Measurements from ENCODE around the gene NUDCD2. TPM values are rescaled to one million over a fixed set of nuclear protein-coding genes. Genes with fewer than 3 reads are reported as not detected.
A peak's percentile ranks its signal among the peaks of the same experiment; 100 is the strongest.

The NUDCD2 gene
- polyA plus RNA-seq, 3 donors, result 3.4 to 23.6 (median 22.0) TPM

DNA sequence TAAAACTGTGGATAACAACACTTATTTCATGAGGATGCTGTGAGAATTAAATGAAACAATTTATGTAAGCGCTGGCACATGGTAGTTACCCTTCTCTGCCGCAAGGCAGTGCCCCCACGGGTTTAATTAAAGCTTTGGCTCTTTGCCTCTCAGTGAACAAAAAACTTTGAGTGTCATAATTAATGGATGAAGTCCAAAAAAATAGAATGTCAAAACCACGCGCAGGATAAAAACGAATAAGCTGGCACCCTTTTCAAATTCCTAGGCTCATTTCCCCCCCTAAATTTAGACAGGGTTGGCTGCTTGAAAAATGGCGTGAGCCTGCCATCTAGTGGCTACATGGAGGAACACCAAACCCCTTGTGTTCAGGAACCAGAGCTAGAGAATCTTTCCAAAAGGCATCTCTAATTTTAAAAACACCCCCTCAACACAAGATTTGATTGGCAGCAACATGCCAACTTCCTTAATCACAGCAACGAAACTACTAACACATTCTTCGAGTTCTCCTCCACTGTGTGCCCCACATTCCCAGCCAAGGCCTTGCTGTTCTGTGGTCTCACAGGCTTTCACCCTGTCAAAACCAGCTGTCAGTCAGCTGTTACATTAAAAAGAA lies 51.5 kb downstream of the NUDCD2 start:
- Histone ChIP-seq H3K4me3 (replicated peaks in 1 of 3; ENCODE audit: low read depth in 2 of 3, low read length in 3 of 3) (peak overlapping the region in 1 of 3 experiments; percentile 35), H3K27me3 (ENCODE audit: control insufficient read depth in 2 of 2, insufficient read depth in 2 of 2, low read length in 2 of 2) (no peaks in the 10 kb centered on the region), H3K4me1 (ENCODE audit: control insufficient read depth in 1 of 2, insufficient read depth in 2 of 2, low read length in 2 of 2) (peaks cover 25 to 30% of the 10 kb centered on the region in 2 donors), H3K9ac (ENCODE audit: insufficient read depth, low read length, poor library complexity, severe bottlenecking) (no peak overlapping the region), H3K79me2 (ENCODE audit: insufficient read depth, low read length) (no peaks in the 10 kb centered on the region), H2AFZ (ENCODE audit: insufficient read depth, low read depth, low read length, poor library complexity, severe bottlenecking) (no peak overlapping the region), H3K27ac (ENCODE audit: low read depth in 1 of 2, low read length in 2 of 2) (no peak overlapping the region), H3K4me2 (replicated peaks; ENCODE audit: extremely low read depth, low read length, poor library complexity, severe bottlenecking) (peak overlapping the region; percentile 38), H3K36me3 (replicated peaks in 1 of 2; ENCODE audit: control insufficient read depth in 1 of 2, insufficient read depth in 2 of 2, low read length in 2 of 2) (no peaks in the 10 kb centered on the region), H4K20me1 (ENCODE audit: insufficient read depth, low read length) (no peaks in the 10 kb centered on the region), H3K9me3 (replicated peaks in 1 of 2; ENCODE audit: control insufficient read depth in 1 of 2, insufficient read depth in 1 of 2, low read length in 2 of 2) (no peaks in the 10 kb centered on the region)
- peak; percentile 48 to 62 (median 48) for DNase-seq
- WGBS (ENCODE audit: insufficient coverage), result 10% methylated on average over 5 of the region's 9 CpGs
- Mint-ChIP-seq H3K4me3 (peak overlapping the region; percentile 8 to 58), H3K27ac (peak overlapping the region in 2 of 7 donors; percentile 45 to 63), H3K9me3 (peaks cover 0 to under 1% (median 0%) of the 10 kb centered on the region in 7 donors), H3K36me3 (no peaks in the 10 kb centered on the region), H3K27me3 (ENCODE audit: low read depth in 3 of 3) (peaks cover 0 to 3% (median 2%) of the 10 kb centered on the region in 3 donors), H3K4me1 (peaks cover 25% of the 10 kb centered on the region)
- intact Hi-C loops (cut with micrococcal nuclease), result no loop called here
- TF ChIP-seq, protein P1, sequence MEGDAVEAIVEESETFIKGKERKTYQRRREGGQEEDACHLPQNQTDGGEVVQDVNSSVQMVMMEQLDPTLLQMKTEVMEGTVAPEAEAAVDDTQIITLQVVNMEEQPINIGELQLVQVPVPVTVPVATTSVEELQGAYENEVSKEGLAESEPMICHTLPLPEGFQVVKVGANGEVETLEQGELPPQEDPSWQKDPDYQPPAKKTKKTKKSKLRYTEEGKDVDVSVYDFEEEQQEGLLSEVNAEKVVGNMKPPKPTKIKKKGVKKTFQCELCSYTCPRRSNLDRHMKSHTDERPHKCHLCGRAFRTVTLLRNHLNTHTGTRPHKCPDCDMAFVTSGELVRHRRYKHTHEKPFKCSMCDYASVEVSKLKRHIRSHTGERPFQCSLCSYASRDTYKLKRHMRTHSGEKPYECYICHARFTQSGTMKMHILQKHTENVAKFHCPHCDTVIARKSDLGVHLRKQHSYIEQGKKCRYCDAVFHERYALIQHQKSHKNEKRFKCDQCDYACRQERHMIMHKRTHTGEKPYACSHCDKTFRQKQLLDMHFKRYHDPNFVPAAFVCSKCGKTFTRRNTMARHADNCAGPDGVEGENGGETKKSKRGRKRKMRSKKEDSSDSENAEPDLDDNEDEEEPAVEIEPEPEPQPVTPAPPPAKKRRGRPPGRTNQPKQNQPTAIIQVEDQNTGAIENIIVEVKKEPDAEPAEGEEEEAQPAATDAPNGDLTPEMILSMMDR (IDR thresholded peaks at IDR 0.05), result peak; percentile 90

DNA sequence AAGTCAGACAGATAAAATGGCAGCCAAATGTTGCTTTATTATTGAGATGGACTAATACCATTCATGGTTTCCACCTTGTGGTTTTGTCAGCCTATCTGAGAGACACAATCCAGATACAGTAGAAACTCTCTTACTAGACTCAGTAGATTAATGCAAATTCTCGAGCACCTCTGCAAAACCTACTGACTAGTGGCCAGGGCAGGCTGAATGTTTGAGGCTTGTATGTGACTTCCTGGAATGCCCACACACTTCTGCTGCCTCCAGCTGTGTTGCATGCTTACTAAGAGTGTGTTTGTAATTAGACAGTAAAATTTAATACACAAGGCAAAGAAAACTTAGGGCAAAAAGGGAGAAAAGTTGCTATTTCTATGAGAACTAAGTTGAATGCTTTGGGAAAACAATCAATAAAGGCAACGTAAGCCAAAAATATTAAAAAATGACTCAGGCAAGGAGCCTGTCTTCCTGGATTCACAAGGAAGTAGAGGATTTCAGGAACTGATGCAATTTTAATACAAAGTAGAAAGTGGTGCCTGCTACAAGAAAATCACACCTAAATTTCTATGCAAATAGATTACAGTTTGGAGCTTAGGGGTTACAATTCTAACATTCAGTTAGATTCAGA lies 52.8 kb downstream of the NUDCD2 start:
- no peak overlapping the region for H3K9ac ChIP-seq (ENCODE audit: insufficient read depth, low read length, poor library complexity, severe bottlenecking)
- no peaks in the 10 kb centered on the region for H3K9me3 ChIP-seq (replicated peaks in 1 of 2; ENCODE audit: control insufficient read depth in 1 of 2, insufficient read depth in 1 of 2, low read length in 2 of 2)
- Mint-ChIP-seq H3K4me1 (peaks cover 25% of the 10 kb centered on the region), H3K36me3 (no peaks in the 10 kb centered on the region), H3K27ac (peak overlapping the region in 1 of 7 donors; percentile 21), H3K4me3 (peak overlapping the region in 1 of 2 donors; percentile 42), H3K27me3 (ENCODE audit: low read depth in 3 of 3) (peaks cover 0 to 3% (median 2%) of the 10 kb centered on the region in 3 donors), H3K9me3 (no peaks in the 10 kb centered on the region)
- no peaks in the 10 kb centered on the region for H4K20me1 ChIP-seq (ENCODE audit: insufficient read depth, low read length)
- H3K4me1 ChIP-seq (ENCODE audit: control insufficient read depth in 1 of 2, insufficient read depth in 2 of 2, low read length in 2 of 2), result peaks cover 25 to 30% of the 10 kb centered on the region in 2 donors
- peak in 2 of 3 donors; percentile 31 to 42 for DNase-seq
- H3K36me3 ChIP-seq (replicated peaks in 1 of 2; ENCODE audit: control insufficient read depth in 1 of 2, insufficient read depth in 2 of 2, low read length in 2 of 2), result no peaks in the 10 kb centered on the region
- no peaks in the 10 kb centered on the region for H3K79me2 ChIP-seq (ENCODE audit: insufficient read depth, low read length)
- intact Hi-C loops (cut with micrococcal nuclease), result no loop called here
- no CpG with 5 or more reads among the region's 2 CpGs for WGBS (ENCODE audit: insufficient coverage)
- peak overlapping the region in 1 of 2 donors; percentile 3 for H3K27ac ChIP-seq (ENCODE audit: low read depth in 1 of 2, low read length in 2 of 2)
- peak overlapping the region; percentile 7 for H2AFZ ChIP-seq (ENCODE audit: insufficient read depth, low read depth, low read length, poor library complexity, severe bottlenecking)
- peak overlapping the region in 1 of 3 experiments; percentile 13 for H3K4me3 ChIP-seq (replicated peaks in 1 of 3; ENCODE audit: low read depth in 2 of 3, low read length in 3 of 3)
- TF ChIP-seq, protein P1 (IDR thresholded peaks at IDR 0.05), result no peak
- H3K27me3 ChIP-seq (ENCODE audit: control insufficient read depth in 2 of 2, insufficient read depth in 2 of 2, low read length in 2 of 2), result no peaks in the 10 kb centered on the region
- peak overlapping the region; percentile 23 for H3K4me2 ChIP-seq (replicated peaks; ENCODE audit: extremely low read depth, low read length, poor library complexity, severe bottlenecking)

Measured in CD14-positive monocyte (primary cell).